Stimulated activated CD4-positive, alpha-beta T cell treated with anti-CD3 and anti-CD28 coated beads, Interleukin-15, amount 100 ng/mL, for 24 hours (primary cell): ENCODE data around the gene CASS4.
"Not testable (repeated sequence)": the region's sequence is repeated elsewhere in the genome, so short reads cannot be mapped to it uniquely, and the experiment has no call there.

Experiments used
- DNase-seq: peaks from one replicate; pipeline ENCODE4 v3.0.0-alpha.2; 2020

The CASS4 gene

DNA sequence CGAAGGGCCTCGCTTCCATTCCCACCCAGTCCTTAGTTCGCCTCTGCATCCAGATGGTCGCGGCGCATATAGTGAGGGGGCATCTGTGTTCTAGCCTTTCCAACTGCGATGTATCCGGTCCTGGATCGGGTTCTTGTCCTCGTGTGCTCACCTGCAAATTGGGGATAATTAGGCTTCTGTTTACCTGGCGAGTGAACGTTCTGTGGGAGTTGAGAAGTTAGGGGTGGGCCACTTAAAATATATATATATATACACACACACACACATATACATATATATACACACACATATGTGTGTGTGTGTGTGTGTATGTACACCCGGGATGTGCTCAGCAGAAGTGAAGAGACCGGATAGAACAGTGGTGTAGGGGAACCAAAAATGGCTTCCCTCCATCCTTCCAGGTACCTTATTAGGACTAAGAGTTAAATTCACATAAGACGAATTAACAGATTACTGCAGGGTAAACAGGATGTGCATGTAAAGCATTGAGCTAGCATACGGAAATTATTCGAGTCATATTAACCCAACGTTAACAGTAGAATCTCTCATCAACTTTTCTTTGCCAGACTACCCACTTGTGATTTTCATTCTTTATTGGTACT, 19.1 kb upstream of the CASS4 start:
- DNase-seq: no peak

DNA sequence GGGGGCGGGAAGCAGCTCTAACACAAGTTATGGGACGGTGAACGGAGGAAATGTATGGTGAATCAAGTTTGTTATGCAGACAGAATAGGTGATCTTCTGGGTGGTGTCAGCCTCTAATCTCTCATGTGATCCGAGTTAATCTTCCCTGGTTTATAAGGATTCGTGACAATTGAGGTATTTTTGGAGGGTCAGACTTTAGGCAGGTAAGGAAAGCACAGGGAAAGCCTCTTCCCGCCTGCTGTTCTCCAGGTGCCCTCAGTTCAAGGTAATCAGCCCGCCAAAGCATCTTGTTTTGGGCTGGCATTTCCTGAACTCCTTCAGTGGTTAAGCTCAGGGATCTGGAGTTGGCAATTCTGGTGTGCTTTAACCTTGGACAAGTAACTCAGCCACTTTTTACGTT, 18.4 kb upstream of the CASS4 start:
- DNase-seq: no peak

DNA sequence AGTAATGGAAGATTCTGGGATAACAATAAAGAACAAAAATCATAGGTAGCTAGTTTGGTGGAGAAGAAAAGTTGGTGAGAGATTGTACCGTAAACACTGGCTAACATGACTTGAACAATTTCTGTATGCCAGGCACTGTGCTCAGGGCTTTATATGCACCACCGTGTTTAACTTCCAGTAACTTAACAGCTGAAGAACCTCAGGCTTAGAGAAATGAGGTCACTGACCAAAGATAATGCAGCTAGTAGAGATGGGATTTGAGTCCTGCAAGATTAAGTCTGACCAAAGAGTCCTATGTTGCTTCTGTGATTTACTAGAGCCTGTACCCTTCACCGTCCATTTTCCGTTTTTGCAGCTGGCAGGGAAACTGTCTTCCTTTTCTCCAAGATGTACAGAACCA, 16.9 kb upstream of the CASS4 start:
- no peak for DNase-seq

DNA sequence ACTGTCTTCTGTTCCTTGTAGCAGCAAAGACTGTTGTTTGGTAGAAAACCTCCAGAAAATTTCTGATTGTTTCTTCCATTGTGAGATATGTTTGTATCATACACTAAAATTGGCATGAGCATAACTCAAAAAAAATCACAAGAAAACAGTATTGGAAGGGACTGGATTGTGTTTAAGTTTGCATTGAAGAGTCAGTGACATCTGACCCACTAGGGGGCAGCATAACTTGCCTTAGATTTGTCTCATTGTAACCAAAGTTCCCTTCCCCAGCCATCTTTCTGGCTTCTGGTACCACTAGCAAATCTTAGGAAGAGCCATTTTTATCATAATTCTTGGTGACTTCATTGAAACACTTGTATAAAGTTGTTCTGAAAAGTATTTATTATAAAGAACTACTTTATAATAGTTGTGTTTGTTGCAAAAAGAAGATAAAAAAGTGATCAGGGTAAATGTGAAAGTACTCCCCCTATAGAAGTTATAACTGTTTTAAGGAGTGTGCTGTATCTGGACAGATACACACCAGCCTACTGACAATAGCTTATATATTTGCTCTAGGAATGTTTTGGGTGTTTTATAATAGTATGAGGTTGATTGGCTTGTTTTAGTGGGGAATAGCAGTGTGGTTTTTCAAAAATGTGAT, 11.9 kb upstream of the CASS4 start:
- DNase-seq: peak; percentile 69

DNA sequence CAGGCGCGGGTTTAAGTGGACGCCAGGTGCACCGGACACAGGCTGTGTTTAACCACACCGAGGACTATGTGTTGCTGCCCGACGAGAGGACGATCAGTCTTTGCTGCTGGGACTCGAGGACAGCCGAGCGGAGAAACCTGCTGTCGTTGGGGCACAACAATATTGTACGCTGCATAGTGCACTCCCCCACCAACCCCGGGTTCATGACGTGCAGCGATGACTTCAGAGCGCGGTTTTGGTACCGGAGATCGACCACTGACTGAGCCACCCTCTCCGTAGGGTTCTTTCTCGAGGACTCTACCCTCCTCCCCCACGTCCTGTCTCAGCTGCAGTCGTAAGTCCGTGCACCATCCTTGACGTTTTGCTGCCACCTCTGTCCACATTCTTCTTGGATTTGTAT, 8.6 kb upstream of the CASS4 start:
- DNase-seq: no peak

DNA sequence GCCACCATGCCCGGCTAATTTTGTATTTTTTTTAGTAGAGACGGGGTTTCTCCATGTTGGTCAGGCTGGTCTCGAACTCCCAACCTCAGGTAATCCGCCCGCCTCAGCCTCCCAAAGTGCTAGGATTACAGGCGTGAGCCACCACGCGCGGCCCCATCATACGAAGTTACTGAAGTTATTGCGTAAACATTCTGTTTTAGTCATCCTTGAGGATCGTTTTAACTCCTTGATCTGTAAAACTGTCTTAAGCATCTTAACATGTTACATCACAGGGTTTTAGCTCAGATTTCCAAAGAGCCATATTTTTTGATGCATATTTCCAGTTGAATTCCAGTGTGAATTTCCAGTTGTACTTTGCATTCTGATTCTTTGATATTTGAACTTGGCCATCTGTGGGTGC, 6.7 kb upstream of the CASS4 start:
- DNase-seq: not testable (repeated sequence)

DNA sequence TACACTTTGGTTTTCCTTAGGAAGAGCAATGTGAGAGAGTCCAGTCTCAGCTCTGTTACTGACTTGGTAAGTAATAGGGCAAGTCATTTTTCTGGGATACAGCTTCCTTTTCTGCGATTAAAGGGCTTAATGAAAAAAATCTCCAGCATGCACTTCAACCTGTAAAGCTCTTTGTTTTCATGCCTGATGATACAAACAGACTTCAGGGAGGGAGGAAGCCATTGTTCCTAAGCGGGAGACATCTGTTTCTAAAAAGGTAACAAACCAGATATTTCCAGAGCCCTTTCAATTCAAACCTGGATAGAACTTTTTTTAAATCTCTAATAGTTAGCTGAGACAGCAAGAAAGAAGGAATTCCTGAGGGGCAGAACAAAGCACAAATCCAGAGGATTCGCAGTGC, 5.2 kb upstream of the CASS4 start:
- DNase-seq: no peak

DNA sequence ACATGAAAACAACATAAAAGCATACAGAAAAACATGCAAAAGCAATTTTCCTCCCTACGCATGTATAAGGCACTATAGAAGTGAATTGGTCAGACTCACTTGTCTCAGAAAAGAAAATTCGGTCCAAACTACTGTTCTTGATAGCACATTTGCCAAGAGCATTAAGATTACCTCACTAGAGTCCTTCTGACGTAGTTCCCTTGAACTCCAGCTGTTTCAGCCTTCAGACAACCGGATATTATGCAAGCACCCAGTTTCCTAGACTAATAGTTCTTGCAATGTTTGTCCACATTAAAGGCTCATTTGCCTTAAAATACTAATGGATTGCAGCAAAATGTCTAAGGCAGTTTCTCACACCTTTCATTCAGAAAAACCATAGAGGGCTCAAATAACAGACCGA, 2.5 kb upstream of the CASS4 start:
- no peak for DNase-seq

DNA sequence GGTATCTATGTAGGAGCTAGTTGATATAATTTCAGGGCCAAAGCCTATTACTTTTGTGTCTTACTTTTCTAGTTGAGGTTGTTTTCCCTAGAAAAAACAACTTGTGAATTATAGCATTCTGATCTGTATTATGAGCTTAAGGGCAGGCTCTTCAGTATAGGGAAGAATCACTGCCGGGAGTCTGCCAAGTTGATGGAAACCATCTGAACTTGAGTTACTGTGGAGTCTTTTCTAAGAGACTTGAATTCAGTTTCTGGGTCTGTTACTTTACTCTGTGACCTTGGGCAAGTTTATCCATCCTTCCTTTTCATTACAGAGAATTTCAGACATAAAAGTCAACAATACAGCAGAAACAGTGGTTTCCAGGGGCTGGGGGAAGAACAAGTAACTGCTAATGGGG, 2.1 kb upstream of the CASS4 start:
- no peak for DNase-seq

DNA sequence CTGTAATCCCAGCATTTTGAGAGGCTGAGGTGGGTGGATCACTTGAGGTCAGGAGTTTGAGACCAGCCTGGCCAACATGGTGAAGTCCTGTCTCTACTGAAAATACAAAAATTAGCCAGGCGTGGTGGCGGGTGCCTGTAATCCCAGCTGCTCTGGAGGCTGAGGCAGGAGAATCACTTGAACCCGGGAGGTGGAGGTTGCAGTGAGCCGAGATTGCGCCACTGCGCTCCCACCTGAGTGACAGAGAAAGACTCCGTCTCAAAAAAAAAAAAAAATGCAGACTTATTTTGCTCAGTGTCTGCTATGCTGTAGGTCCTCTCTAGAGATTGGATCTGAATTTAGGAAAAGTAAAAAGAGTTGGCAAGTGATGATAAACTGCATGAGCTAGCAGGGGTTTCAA, 773 bp upstream of the CASS4 start:
- DNase-seq: not testable (repeated sequence)

DNA sequence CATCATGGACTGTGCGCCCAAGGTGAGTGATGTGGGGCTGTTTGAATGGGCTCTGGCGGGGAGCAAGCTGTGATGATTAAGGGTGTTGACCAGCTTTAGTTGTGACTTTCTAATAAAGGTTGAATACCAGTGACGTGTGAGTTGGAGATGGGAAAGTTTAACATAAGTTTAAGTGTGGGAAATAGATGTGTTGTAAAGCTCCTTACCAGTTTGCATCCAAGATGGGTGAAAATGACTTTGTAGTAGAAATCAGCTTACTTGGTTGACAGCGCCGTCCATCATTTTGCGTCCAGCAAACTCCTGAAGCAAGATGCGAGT, 372 bp downstream of the CASS4 start:
- DNase-seq: no peak

DNA sequence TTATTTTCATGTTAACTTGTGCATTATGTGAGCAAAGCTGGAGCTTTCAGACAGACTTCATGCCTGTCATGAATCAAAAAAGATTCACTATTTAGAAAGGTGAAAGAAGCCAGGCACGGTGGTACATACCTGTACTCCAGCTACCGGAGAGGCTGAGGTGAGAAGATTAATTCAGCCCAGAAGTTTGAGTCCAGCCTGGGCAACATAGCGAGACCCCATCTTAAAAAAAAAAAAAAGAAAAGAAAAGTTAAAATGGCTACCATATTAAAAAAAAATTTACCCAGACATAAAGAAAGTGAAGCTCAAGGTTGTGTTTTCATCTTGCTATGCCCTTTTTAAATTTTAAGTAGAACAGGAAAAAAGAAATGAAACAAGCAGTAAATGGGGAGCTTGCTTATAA, 889 bp downstream of the CASS4 start:
- DNase-seq: no peak

DNA sequence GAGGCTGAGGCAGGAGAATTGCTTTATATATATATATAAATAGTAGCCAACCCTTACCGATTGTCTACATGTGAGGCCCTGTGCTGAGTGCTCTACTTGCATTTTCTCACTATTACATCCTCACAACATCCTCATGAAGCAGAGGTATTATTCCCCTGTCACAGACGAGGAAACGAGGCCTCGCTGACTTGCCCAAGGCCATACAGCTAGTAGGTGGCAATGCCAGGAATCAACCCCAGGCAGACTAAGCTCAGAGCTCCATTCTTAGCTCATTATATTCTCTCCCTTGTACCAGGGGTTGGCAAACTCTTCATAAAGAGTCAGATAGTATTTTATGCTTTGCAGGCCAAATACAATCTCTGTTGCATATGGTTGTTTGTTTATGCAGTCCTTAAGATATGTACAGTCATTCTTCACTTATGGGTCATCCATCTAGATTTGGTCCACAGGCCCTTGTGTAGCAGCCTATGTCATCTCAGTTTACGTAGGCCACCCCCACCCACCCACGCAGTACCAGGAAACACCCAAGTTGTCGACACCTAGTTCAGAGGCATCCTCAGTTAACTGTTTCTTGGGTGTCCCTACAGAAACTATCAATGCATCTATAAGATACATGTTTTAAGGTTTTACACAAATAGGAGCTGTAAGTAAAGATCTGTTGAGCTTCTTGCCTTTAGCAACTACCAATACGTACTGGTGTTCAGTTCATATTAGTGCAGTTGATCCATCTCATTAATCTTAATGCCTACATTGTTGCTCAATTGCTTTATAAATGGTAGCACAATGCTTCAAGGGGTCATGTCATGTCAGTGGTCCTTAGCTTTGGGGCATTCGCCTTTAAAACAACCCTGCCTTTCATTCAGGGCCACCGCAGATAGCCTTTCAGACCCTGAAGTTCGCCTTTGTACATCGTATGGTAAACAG, 3.0 kb downstream of the CASS4 start:
- peak; percentile 73 for DNase-seq

DNA sequence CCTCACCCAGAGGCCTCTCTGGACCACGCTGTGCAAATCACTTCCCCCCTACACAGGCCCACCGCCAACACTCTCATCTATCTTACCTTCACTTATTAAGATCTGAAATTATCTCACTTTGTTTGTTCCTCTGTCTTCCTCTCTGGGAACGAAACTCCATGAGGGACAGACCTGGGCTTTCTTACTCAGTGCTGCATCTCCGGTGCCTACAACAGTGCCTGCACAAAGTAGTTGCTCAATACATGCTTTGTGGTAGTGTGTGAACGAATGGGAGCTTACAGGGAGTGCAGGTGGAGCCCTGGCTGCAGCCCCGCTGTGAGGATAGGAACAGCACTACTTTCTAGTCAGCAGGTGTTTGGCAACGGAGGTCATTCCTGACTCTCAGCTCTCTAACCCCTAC, 5.3 kb downstream of the CASS4 start:
- DNase-seq: no peak

DNA sequence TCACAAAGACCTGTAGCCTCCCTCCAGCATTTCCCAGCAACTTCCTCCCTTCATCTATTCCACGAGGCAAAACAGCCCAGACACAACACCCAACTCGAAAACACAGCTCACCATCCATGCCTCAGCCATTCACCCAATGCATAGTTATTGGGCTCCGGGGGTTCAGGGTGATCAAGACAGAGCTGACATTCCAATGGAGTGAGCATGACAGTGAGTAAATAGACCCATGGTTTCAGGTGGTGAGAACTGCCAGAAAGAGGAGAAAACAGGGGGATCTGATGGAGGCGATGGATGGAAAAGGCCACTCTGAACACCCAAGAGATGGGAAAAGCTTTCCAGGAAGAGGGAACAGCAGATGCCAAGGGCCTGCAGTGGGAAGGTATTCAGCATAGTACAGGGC, 5.9 kb downstream of the CASS4 start:
- no peak for DNase-seq

DNA sequence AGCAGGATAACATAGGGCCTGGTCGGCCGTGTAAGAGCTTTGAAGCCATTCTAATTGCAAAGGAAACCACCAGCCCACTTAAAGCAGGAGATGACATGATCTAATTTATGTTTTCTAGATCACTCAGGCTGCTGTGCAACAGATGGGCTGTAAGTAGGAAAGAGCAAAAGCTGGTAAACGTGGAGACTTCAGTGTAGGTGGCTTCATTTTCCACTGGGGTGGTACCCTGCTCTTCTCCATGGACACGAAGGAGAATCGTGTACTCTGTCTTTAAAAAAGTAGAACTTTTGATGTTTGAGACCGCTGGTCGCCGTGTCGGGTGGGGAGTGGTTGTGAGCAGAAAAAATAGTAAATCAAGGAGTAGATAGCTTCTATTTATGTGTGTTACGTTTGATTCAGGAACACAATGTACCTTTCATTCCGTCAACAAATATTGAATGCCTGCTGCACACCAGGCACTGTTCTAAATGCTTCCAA, 6.4 kb downstream of the CASS4 start:
- no peak for DNase-seq

DNA sequence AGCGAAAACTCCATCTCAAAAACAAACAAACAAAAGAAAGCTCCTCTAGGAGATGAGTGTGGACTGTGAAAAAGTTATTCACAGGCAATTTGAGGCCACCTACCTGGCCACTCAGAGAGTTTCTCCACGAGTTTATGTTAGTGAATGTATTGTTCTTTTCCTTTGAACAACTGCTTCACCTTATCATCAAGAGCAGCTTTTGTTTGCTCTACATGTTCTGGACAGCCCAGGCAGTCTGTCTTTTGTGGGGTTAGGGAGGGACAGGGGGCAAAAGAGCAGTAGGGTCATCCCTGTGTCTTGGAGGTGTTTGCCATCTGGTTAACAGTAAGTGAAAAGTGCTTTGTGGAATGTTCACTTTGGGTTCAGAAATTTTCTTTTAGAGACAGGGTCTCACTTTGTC, 8.0 kb downstream of the CASS4 start:
- no peak for DNase-seq

DNA sequence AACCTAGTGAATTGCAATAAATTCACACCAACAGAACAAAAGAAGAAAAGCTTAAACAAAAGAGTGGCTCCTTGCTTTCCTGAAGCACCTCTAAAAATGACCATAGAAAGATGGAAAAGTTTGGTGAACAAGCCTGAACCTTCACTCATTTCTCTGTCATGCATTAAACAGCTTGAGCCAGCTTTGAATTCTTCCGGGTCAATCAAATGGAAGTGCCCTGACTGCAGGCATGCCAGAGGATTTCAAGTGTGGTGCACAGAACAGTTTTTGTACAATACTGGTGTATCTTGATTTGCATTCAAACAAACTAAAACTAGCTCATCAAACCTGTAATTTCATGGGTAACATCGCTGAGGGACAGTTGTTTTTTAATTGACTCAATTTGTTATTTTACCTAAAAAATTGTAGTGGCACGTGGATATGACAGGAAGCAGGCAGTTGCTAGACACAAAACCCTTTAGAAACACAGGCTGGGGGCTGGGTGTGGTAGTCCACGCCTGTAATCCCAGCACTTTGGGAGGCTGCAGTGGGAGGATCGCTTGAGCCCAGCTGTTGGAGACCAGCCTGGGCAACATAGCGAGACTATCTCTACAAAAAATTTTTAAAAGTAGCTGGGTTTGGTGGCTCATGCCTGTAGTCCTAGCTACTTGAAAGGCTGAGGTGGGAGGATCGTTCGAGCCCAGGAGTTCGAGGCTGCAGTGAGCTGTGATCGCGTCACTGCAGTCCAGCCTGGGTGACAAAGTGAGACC, 9.1 kb downstream of the CASS4 start:
- no peak for DNase-seq

DNA sequence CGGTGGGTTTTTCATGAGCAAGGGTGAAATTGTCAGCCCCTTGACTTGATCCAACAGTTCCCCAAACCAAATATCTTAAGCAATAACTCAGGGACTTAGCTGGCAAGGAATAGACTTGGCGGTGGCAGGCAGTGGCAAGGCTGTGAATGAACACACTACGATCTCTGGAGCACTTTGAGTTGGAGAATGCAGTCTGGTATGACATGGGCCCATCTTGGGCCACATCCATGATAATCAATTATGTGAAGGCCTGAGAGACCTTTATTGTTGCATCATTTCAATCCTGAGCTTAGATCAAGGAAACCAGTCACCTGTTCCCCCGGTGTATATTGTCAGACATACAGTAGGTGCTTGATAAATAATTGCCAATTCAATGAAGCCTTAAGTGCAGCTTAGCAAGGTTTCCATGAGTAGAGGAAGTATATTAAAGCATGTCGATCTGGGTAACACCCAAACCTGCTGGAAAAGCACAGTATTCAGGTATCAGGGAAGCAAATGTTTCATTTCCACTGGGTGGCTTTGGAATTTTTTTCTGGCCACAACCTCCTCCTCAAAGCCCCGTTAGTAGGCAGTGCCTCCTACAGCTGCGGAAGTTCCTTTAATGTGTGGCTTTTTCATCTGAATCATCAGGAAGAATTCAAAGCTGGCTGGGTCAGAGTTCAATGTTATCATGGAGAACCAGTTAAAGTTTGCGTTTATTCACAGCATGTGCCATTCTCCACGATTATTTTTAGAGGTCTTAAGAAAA, 10.2 kb downstream of the CASS4 start:
- no peak for DNase-seq

DNA sequence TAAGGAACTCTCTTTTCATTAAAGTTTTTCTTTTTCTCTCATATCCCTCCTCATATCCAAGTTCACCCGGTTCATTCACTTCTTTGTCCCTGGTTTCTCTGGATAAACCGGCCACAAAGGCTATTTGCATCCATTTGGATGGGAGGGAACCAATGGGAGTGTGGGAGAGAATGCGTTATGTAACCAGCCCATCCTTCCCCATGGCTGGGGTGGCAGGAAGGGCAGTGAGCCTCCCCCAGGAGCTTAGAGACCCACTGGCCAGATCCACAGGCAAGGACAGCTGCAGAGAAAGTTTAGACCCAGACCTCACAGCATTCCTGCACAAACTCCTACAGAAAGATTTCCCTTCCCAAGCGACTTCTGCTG, 10.7 kb downstream of the CASS4 start:
- no peak for DNase-seq

DNA sequence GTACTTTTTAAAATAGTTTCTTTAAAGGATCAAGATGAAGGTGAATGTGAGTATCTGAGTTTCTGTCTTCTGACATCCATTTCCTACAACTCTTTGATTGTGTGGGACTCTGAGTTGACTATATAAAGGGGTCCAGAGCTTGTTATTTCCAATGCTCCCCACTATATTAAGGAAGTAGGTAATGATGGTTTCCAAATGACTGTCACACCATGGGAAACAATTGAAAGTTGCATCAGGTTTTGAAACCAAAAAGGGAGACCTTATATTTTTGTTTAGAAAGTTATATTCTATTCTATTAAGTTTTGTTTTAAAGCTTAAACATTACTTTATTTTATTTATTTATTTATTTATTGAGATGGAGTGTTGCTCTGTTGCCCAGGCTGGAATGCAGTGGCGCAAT, 11.2 kb downstream of the CASS4 start:
- DNase-seq: no peak

DNA sequence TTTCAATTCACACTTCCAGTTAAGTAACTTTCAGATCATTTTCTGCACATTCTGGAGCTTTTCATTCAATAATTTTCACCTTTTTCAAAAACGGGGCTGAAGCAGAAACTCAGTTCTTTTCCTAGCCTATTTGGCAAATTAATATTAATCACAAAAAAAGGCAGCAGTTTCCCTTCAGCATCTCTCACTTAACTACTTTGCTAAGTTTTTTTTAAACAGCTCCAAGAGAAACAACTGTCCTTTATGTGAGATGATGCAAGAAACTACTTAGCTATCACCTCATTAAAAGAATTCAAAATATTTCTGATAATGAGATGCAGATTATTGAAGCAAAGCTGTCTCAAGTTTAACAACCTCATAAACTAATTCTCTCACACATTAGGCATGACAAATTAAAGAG, 11.8 kb downstream of the CASS4 start:
- no peak for DNase-seq

DNA sequence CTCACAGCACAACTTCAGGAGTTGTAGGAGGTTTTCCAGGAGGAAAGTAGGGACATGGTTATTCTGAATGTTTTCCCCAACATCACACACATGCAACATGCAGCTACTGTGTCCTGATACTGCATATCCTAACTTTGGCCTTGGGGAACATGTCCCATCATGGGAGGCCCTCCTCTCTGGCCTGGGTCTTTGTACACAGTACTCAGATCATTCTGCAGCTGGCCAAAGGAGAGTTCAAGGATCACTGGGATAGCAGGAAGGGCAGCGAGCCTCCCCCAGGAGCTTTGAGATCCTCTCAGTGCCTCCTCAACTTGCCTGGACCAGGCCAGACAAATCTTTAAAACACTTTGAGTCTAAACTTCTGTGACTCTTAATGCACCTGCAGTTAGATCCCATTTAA, 12.9 kb downstream of the CASS4 start:
- DNase-seq: no peak
